ENCODE results near the gene USP43.
A peak's percentile ranks its signal among the peaks of the same experiment; 100 is the strongest.

USP43 gene

GRCh38 chr17:9766970-9767369, 121.7 kb downstream of the USP43 start:
- no peak for DNase-seq
- no peak overlapping the region for H3K23ac ChIP-seq (ENCODE audit: low read length)
- H3K4me2 ChIP-seq (ENCODE audit: low read length), result no peak overlapping the region
- H3K27me3 ChIP-seq (ENCODE audit: insufficient read depth, low read length, poor library complexity), result no peaks in the 10 kb centered on the region
- H2BK5ac ChIP-seq (ENCODE audit: low read length), result no peak overlapping the region
- WGBS (ENCODE audit: extremely low coverage, insufficient coverage, low lambda C conversion rate), result no CpG with 5 or more reads among the region's 5 CpGs
- H4K5ac ChIP-seq (ENCODE audit: low read length), result no peak overlapping the region
- no peaks in the 10 kb centered on the region for H3K79me1 ChIP-seq (ENCODE audit: low read length)
- no peak overlapping the region for H3K27ac ChIP-seq (ENCODE audit: low read depth, low read length)
- no peak overlapping the region for H2BK15ac ChIP-seq (replicated peaks; ENCODE audit: low read depth)
- H3K4me3 ChIP-seq (ENCODE audit: low read length), result no peak overlapping the region
- H2BK120ac ChIP-seq (ENCODE audit: low read depth, low read length), result no peak overlapping the region
- H3K36me3 ChIP-seq (ENCODE audit: control insufficient read depth, insufficient read depth, low read length), result no peaks in the 10 kb centered on the region
- H3K4ac ChIP-seq (ENCODE audit: low read depth, low read length), result no peak overlapping the region
- no peak overlapping the region for H2AK5ac ChIP-seq (ENCODE audit: low read length)
- no peak overlapping the region for H4K8ac ChIP-seq (ENCODE audit: low read depth, low read length)
- H3K56ac ChIP-seq (ENCODE audit: low read length), result no peak overlapping the region
- no peaks in the 10 kb centered on the region for H3K79me2 ChIP-seq (ENCODE audit: control insufficient read depth, insufficient read depth, low read length)
- H3K4me1 ChIP-seq (ENCODE audit: control insufficient read depth, low read depth, low read length), result no peaks in the 10 kb centered on the region
- no peak overlapping the region for H3K9ac ChIP-seq (ENCODE audit: low read length)
- no peak overlapping the region for H3K18ac ChIP-seq (ENCODE audit: low read length)

DNA sequence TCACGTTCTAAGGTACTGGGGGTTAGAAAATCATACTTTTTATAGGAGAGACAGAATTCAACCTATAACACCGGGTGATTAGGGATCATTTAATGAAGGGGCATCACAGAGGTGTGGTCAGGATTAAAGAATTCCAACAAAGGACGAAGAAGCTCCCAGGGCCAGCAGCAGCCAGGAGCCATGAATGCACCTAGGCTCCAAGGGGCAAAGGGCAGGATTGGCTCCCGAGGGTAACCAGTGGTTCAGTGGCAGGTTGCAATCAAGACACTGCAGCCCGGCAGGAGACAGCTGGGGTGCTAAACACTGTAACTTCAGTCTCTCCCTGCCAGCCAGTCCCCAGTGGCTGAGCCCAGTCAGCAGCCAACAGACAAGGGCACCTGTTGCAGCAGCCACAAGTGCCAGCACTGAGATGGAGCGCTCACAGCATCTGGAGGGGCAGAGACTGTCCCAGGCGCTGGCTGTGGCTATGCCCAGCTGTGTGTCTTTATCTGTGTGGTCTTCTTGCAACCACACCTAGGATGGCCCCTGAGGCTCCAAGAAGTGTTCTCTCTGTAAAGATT, 122.2 kb downstream of the USP43 start:
- no peaks in the 10 kb centered on the region for H3K4me1 ChIP-seq (ENCODE audit: control insufficient read depth, low read depth, low read length)
- H2BK5ac ChIP-seq (ENCODE audit: low read length), result no peak overlapping the region
- no peak for DNase-seq
- H3K4ac ChIP-seq (ENCODE audit: low read depth, low read length), result no peak overlapping the region
- WGBS (ENCODE audit: extremely low coverage, insufficient coverage, low lambda C conversion rate), result no CpG with 5 or more reads among the region's 7 CpGs
- H4K8ac ChIP-seq (ENCODE audit: low read depth, low read length), result no peak overlapping the region
- no peaks in the 10 kb centered on the region for H3K27me3 ChIP-seq (ENCODE audit: insufficient read depth, low read length, poor library complexity)
- H2AK5ac ChIP-seq (ENCODE audit: low read length), result no peak overlapping the region
- no peak overlapping the region for H3K56ac ChIP-seq (ENCODE audit: low read length)
- H3K27ac ChIP-seq (ENCODE audit: low read depth, low read length), result no peak overlapping the region
- no peak overlapping the region for H3K23ac ChIP-seq (ENCODE audit: low read length)
- no peak overlapping the region for H2BK15ac ChIP-seq (replicated peaks; ENCODE audit: low read depth)
- no peak overlapping the region for H3K18ac ChIP-seq (ENCODE audit: low read length)
- no peak overlapping the region for H4K5ac ChIP-seq (ENCODE audit: low read length)
- no peak overlapping the region for H3K9ac ChIP-seq (ENCODE audit: low read length)
- no peaks in the 10 kb centered on the region for H3K36me3 ChIP-seq (ENCODE audit: control insufficient read depth, insufficient read depth, low read length)
- H3K4me3 ChIP-seq (ENCODE audit: low read length), result no peak overlapping the region
- H3K4me2 ChIP-seq (ENCODE audit: low read length), result no peak overlapping the region
- no peaks in the 10 kb centered on the region for H3K79me1 ChIP-seq (ENCODE audit: low read length)
- H3K79me2 ChIP-seq (ENCODE audit: control insufficient read depth, insufficient read depth, low read length), result no peaks in the 10 kb centered on the region
- H2BK120ac ChIP-seq (ENCODE audit: low read depth, low read length), result no peak overlapping the region

DNA sequence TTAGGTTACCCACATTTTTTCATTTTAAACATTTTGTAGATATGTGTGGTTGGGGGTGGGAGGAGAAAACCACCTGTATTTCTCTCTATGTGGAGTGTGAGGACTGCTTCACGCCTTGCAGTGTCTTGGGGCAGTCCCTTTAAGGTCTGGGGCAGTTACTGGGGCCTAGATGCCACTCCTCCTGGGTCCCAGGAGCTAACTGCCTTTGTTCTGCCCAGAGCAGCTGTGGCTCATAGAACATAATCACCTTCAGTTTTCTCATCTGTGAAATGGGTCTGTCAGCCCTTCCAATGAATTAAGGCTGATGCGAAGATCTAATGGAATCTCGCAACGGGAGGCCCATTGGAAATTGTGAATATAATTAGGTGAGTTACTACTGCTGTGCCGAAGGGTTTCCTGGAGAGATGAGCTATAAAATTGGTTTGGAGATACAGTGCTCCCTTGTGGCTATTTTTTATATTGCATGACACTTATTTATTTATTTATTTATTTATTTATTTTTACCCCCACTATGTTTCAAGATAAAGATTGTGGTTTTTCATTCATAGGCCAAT, 123.1 kb downstream of the USP43 start:
- no peak overlapping the region for H2BK120ac ChIP-seq (ENCODE audit: low read depth, low read length)
- WGBS (ENCODE audit: extremely low coverage, insufficient coverage, low lambda C conversion rate), result no CpG with 5 or more reads among the region's 5 CpGs
- no peaks in the 10 kb centered on the region for H3K79me1 ChIP-seq (ENCODE audit: low read length)
- no peak overlapping the region for H3K27ac ChIP-seq (ENCODE audit: low read depth, low read length)
- H4K5ac ChIP-seq (ENCODE audit: low read length), result no peak overlapping the region
- H2AK5ac ChIP-seq (ENCODE audit: low read length), result no peak overlapping the region
- H3K56ac ChIP-seq (ENCODE audit: low read length), result no peak overlapping the region
- no peaks in the 10 kb centered on the region for H3K4me1 ChIP-seq (ENCODE audit: control insufficient read depth, low read depth, low read length)
- peak; percentile 61 for DNase-seq
- no peaks in the 10 kb centered on the region for H3K36me3 ChIP-seq (ENCODE audit: control insufficient read depth, insufficient read depth, low read length)
- H3K4me3 ChIP-seq (ENCODE audit: low read length), result no peak overlapping the region
- no peak overlapping the region for H3K18ac ChIP-seq (ENCODE audit: low read length)
- no peak overlapping the region for H3K4me2 ChIP-seq (ENCODE audit: low read length)
- no peak overlapping the region for H4K8ac ChIP-seq (ENCODE audit: low read depth, low read length)
- no peak overlapping the region for H3K4ac ChIP-seq (ENCODE audit: low read depth, low read length)
- no peak overlapping the region for H2BK15ac ChIP-seq (replicated peaks; ENCODE audit: low read depth)
- no peak overlapping the region for H3K9ac ChIP-seq (ENCODE audit: low read length)
- H2BK5ac ChIP-seq (ENCODE audit: low read length), result no peak overlapping the region
- H3K23ac ChIP-seq (ENCODE audit: low read length), result no peak overlapping the region
- H3K27me3 ChIP-seq (ENCODE audit: insufficient read depth, low read length, poor library complexity), result no peaks in the 10 kb centered on the region
- H3K79me2 ChIP-seq (ENCODE audit: control insufficient read depth, insufficient read depth, low read length), result no peaks in the 10 kb centered on the region

- Histone ChIP-seq H3K18ac (ENCODE audit: low read length) (no peak overlapping the region), H3K56ac (ENCODE audit: low read length) (no peak overlapping the region), H3K4me1 (ENCODE audit: control insufficient read depth, low read depth, low read length) (no peaks in the 10 kb centered on the region), H4K8ac (ENCODE audit: low read depth, low read length) (no peak overlapping the region), H3K9ac (ENCODE audit: low read length) (no peak overlapping the region), H3K79me1 (ENCODE audit: low read length) (no peaks in the 10 kb centered on the region), H3K4me3 (ENCODE audit: low read length) (no peak overlapping the region), H2AK5ac (ENCODE audit: low read length) (no peak overlapping the region), H3K79me2 (ENCODE audit: control insufficient read depth, insufficient read depth, low read length) (no peaks in the 10 kb centered on the region), H3K27me3 (ENCODE audit: insufficient read depth, low read length, poor library complexity) (no peaks in the 10 kb centered on the region), H3K4ac (ENCODE audit: low read depth, low read length) (no peak overlapping the region), H2BK15ac (replicated peaks; ENCODE audit: low read depth) (no peak overlapping the region), H3K23ac (ENCODE audit: low read length) (no peak overlapping the region), H4K5ac (ENCODE audit: low read length) (no peak overlapping the region), H2BK120ac (ENCODE audit: low read depth, low read length) (no peak overlapping the region), H3K4me2 (ENCODE audit: low read length) (no peak overlapping the region), H3K36me3 (ENCODE audit: control insufficient read depth, insufficient read depth, low read length) (no peaks in the 10 kb centered on the region), H2BK5ac (ENCODE audit: low read length) (no peak overlapping the region), H3K27ac (ENCODE audit: low read depth, low read length) (no peak overlapping the region)
- DNase-seq, result no peak
- WGBS (ENCODE audit: extremely low coverage, insufficient coverage, low lambda C conversion rate), result no CpG with 5 or more reads among the region's 15 CpGs
Measured at GRCh38 chr17:9769036-9769695, 123.8 kb downstream of the USP43 start.

- Histone ChIP-seq H4K8ac (ENCODE audit: low read depth, low read length) (no peak overlapping the region), H3K23ac (ENCODE audit: low read length) (no peak overlapping the region), H3K79me2 (ENCODE audit: control insufficient read depth, insufficient read depth, low read length) (no peaks in the 10 kb centered on the region), H3K9ac (ENCODE audit: low read length) (no peak overlapping the region), H3K18ac (ENCODE audit: low read length) (no peak overlapping the region), H2BK5ac (ENCODE audit: low read length) (no peak overlapping the region), H2AK5ac (ENCODE audit: low read length) (no peak overlapping the region), H3K27me3 (ENCODE audit: insufficient read depth, low read length, poor library complexity) (no peaks in the 10 kb centered on the region), H2BK120ac (ENCODE audit: low read depth, low read length) (no peak overlapping the region), H3K4me3 (ENCODE audit: low read length) (no peak overlapping the region), H3K27ac (ENCODE audit: low read depth, low read length) (no peak overlapping the region), H3K4me2 (ENCODE audit: low read length) (no peak overlapping the region), H3K4ac (ENCODE audit: low read depth, low read length) (no peak overlapping the region), H3K56ac (ENCODE audit: low read length) (no peak overlapping the region), H3K4me1 (ENCODE audit: control insufficient read depth, low read depth, low read length) (no peaks in the 10 kb centered on the region), H4K5ac (ENCODE audit: low read length) (no peak overlapping the region), H3K36me3 (ENCODE audit: control insufficient read depth, insufficient read depth, low read length) (no peaks in the 10 kb centered on the region), H2BK15ac (replicated peaks; ENCODE audit: low read depth) (no peak overlapping the region), H3K79me1 (ENCODE audit: low read length) (no peaks in the 10 kb centered on the region)
- no peak for DNase-seq
- no CpG with 5 or more reads among the region's 27 CpGs for WGBS (ENCODE audit: extremely low coverage, insufficient coverage, low lambda C conversion rate)
Measured at GRCh38 chr17:9771465-9771864, 126.1 kb downstream of the USP43 start.

Data from mesendoderm (in vitro differentiated cells).